Measurements from ENCODE around the gene RABGGTA.

The RABGGTA gene

DNA sequence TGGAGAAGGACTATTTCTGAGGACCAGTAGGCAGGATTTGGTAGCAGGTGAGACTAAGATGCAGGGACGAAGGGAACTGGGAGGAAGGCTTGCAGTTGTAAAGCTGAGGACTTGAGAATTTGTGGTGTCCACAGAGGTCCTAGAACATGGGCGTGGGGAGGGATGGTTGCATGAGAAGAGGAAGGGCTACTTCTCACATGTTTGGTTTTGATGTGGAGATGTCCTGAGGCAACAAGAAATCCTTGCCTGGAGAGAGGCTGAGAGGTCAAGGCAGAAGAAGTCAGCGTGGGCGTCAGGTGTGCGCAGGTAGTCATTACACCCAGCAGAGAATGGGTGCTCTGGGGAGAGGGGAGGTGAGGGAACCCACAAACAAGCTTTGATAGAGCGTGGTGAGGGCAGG is 5.7 kb upstream of the RABGGTA start:
- no peak for DNase-seq
- no peaks in the 10 kb centered on the region for H3K9me3 ChIP-seq (replicated peaks; ENCODE audit: insufficient read depth, low read length)
- no peaks in the 10 kb centered on the region for H3K27me3 ChIP-seq (replicated peaks; ENCODE audit: insufficient read depth, low read length)
- H3K36me3 ChIP-seq (replicated peaks; ENCODE audit: insufficient read depth, low read length), result no peaks in the 10 kb centered on the region
- H3K27ac ChIP-seq (ENCODE audit: low read length), result no peak overlapping the region
- no peak for TF ChIP-seq EZH2phosphoT487 (IDR thresholded peaks at IDR 0.05; ENCODE audit: low read length)
- no peak for TF ChIP-seq EZH2 (optimal IDR thresholded peaks at IDR 0.05; ENCODE audit: low read depth, low read length)
- TF ChIP-seq, protein P1, sequence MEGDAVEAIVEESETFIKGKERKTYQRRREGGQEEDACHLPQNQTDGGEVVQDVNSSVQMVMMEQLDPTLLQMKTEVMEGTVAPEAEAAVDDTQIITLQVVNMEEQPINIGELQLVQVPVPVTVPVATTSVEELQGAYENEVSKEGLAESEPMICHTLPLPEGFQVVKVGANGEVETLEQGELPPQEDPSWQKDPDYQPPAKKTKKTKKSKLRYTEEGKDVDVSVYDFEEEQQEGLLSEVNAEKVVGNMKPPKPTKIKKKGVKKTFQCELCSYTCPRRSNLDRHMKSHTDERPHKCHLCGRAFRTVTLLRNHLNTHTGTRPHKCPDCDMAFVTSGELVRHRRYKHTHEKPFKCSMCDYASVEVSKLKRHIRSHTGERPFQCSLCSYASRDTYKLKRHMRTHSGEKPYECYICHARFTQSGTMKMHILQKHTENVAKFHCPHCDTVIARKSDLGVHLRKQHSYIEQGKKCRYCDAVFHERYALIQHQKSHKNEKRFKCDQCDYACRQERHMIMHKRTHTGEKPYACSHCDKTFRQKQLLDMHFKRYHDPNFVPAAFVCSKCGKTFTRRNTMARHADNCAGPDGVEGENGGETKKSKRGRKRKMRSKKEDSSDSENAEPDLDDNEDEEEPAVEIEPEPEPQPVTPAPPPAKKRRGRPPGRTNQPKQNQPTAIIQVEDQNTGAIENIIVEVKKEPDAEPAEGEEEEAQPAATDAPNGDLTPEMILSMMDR (IDR thresholded peaks at IDR 0.05; ENCODE audit: low read length), result no peak
- no peaks in the 10 kb centered on the region for H3K9me2 ChIP-seq (replicated peaks; ENCODE audit: insufficient read depth, low read length)
- H3K79me2 ChIP-seq (ENCODE audit: low read length), result no peaks in the 10 kb centered on the region
- H4K20me1 ChIP-seq (ENCODE audit: insufficient read depth, low read length), result no peaks in the 10 kb centered on the region
- H3K4me1 ChIP-seq (ENCODE audit: low read length), result peaks cover 22% of the 10 kb centered on the region
- H3K9ac ChIP-seq (ENCODE audit: low read length), result no peak overlapping the region
- H2AFZ ChIP-seq (ENCODE audit: low read length), result no peak overlapping the region
- no peak overlapping the region for H3K4me2 ChIP-seq (ENCODE audit: low read depth, low read length)
- no peak overlapping the region for H3K4me3 ChIP-seq (ENCODE audit: low read length)
- H3F3A ChIP-seq (ENCODE audit: insufficient read depth, low read length), result 0 out of 2 replicates have a peak, but pooled peaks cover 6% of the 10 kb centered on the region

DNA sequence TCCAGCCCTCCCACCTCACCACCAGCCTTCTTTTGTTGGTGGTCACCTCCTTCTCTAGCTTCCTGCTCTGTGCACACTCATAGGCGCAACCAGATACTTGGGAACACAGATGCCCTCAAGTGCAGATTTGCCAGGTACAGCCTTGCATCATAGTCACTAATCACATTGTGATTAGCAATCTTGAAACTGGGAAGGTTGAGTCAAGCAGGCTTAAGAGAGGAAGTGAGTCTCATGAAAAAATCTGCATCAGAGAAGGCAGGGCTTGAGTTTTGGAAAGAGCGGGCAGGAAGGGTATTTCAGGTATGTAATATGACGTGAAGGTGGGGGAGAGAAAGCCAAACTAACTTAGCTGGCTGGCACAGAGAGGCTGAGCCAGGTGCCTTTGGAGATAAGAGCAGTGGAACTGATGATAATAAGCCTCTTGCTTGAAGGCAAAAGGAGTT is 2.7 kb upstream of the RABGGTA start:
- Histone ChIP-seq H3F3A (ENCODE audit: insufficient read depth, low read length) (0 out of 2 replicates have a peak, but pooled peaks cover 6% of the 10 kb centered on the region), H3K9me3 (replicated peaks; ENCODE audit: insufficient read depth, low read length) (no peaks in the 10 kb centered on the region), H3K79me2 (ENCODE audit: low read length) (0 out of 2 replicates have a peak, but pooled peaks cover 5% of the 10 kb centered on the region), H3K4me3 (ENCODE audit: low read length) (no peak overlapping the region), H3K9ac (ENCODE audit: low read length) (peak overlapping the region; percentile 16; the same call in 1 of the 2 replicates), H2AFZ (ENCODE audit: low read length) (peak overlapping the region; percentile 31; the same call in 1 of the 2 replicates), H3K27me3 (replicated peaks; ENCODE audit: insufficient read depth, low read length) (no peaks in the 10 kb centered on the region), H3K9me2 (replicated peaks; ENCODE audit: insufficient read depth, low read length) (no peaks in the 10 kb centered on the region), H3K4me1 (ENCODE audit: low read length) (peaks cover 23% of the 10 kb centered on the region), H3K4me2 (ENCODE audit: low read depth, low read length) (peak overlapping the region; percentile 29; the same call in 1 of the 2 replicates), H4K20me1 (ENCODE audit: insufficient read depth, low read length) (no peaks in the 10 kb centered on the region), H3K27ac (ENCODE audit: low read length) (peak overlapping the region; percentile 68), H3K36me3 (replicated peaks; ENCODE audit: insufficient read depth, low read length) (no peaks in the 10 kb centered on the region)
- peak; percentile 23 for DNase-seq
- no peak for TF ChIP-seq EZH2 (optimal IDR thresholded peaks at IDR 0.05; ENCODE audit: low read depth, low read length)
- TF ChIP-seq, protein P1 (IDR thresholded peaks at IDR 0.05; ENCODE audit: low read length), result no peak
- no peak for TF ChIP-seq EZH2phosphoT487 (IDR thresholded peaks at IDR 0.05; ENCODE audit: low read length)

DNA sequence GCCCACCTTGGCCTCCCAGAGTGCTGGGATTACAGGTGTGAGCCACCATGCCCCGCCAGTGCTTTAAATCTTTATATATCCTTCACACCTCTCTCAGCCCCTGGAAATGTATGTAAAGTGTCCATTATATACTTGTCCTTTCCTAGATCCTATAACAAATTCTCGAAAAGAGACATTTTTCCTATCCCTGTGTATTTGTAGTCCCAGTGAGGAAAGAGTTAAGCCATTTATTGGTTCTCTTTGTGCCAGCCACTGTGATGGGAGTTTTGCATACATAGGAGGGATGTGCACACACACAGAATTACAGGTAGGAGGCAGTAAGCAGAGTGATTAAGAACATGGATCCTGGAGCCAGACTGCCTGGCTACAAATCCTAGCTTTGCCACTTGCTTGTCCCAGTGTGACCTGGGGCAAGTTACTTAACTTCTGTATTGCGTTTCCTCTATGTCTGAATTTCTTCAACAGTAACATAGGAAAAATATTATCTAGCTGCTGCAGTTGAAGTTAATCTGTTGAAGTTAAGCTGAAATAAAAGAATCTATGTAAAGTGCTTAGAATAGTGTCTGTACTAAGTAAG is 2.1 kb upstream of the RABGGTA start:
- Histone ChIP-seq H3K4me1 (ENCODE audit: low read length) (peaks cover 19% of the 10 kb centered on the region), H3F3A (ENCODE audit: insufficient read depth, low read length) (0 out of 2 replicates have a peak, but pooled peaks cover 6% of the 10 kb centered on the region), H3K36me3 (replicated peaks; ENCODE audit: insufficient read depth, low read length) (no peaks in the 10 kb centered on the region), H3K4me2 (ENCODE audit: low read depth, low read length) (peak overlapping the region; percentile 29; the same call in 1 of the 2 replicates), H3K9me3 (replicated peaks; ENCODE audit: insufficient read depth, low read length) (no peaks in the 10 kb centered on the region), H3K9ac (ENCODE audit: low read length) (peak overlapping the region; percentile 16; the same call in 1 of the 2 replicates), H3K79me2 (ENCODE audit: low read length) (0 out of 2 replicates have a peak, but pooled peaks cover 5% of the 10 kb centered on the region), H3K4me3 (ENCODE audit: low read length) (no peak overlapping the region), H2AFZ (ENCODE audit: low read length) (0 out of 2 replicates have a peak overlapping the region, but pooled peaks have one; percentile 31), H3K27ac (ENCODE audit: low read length) (peak overlapping the region; percentile 68), H3K27me3 (replicated peaks; ENCODE audit: insufficient read depth, low read length) (no peaks in the 10 kb centered on the region), H3K9me2 (replicated peaks; ENCODE audit: insufficient read depth, low read length) (no peaks in the 10 kb centered on the region), H4K20me1 (ENCODE audit: insufficient read depth, low read length) (no peaks in the 10 kb centered on the region)
- no peak for DNase-seq
- TF ChIP-seq EZH2phosphoT487 (IDR thresholded peaks at IDR 0.05; ENCODE audit: low read length), result no peak
- TF ChIP-seq, protein P1 (IDR thresholded peaks at IDR 0.05; ENCODE audit: low read length), result peak; percentile 17; the same call in 1 of the 2 replicates
